ENCODE measurements around the gene ATF3.

ATF3 gene

DNA sequence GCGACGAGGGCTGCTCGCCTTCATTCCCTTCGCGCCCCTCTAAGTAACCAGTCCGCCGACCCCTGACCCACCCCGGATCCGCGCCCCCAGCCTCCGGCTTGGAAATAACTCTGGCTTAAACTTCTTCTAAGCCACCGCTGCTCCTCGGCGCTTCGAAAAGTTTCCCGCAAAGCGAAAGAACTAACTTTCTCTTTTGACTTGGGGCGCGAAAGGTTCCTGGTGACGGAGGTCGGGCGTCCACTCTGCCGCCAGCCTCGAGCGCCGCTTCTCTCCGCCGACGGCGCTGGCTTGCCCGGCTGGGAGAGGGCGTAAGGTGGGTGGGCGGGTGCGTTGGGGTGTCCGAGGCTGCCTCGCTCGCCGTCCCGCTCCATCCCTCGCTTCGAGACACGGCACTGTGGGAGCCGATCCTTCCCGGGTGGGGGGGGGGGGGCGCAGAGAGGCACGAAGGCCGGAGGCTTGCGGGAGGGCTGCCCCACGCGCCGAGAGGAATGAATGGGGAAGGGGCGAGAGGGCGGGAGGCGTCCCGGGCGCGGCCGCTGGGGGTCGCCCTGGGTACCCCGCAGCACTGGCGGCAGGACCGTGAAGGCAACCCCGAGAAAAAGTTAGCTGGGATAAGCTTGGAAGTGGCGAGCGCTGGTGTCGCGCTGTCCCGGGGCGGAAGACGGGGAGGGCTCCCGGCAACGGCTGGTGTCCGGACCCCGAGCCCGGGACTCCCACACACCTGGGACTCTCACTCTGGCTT is 569 bp downstream of the ATF3 start:
- H3K27ac Mint-ChIP-seq: peak overlapping the region; percentile 95
- H3K9me3 Mint-ChIP-seq: no peaks in the 10 kb centered on the region
- peaks cover 4 to 5% of the 10 kb centered on the region in 2 donors for H3K36me3 Mint-ChIP-seq
- H3K27me3 Mint-ChIP-seq: peaks cover 48 to 61% of the 10 kb centered on the region in 2 donors
- peak; percentile 31 to 43 for ATAC-seq (replicated peaks)
- peak; percentile 48 for DNase-seq
- H3K4me3 Mint-ChIP-seq: peak overlapping the region; percentile 87 to 93
- H3K4me1 Mint-ChIP-seq: peaks cover 19 to 39% of the 10 kb centered on the region in 2 donors

DNA sequence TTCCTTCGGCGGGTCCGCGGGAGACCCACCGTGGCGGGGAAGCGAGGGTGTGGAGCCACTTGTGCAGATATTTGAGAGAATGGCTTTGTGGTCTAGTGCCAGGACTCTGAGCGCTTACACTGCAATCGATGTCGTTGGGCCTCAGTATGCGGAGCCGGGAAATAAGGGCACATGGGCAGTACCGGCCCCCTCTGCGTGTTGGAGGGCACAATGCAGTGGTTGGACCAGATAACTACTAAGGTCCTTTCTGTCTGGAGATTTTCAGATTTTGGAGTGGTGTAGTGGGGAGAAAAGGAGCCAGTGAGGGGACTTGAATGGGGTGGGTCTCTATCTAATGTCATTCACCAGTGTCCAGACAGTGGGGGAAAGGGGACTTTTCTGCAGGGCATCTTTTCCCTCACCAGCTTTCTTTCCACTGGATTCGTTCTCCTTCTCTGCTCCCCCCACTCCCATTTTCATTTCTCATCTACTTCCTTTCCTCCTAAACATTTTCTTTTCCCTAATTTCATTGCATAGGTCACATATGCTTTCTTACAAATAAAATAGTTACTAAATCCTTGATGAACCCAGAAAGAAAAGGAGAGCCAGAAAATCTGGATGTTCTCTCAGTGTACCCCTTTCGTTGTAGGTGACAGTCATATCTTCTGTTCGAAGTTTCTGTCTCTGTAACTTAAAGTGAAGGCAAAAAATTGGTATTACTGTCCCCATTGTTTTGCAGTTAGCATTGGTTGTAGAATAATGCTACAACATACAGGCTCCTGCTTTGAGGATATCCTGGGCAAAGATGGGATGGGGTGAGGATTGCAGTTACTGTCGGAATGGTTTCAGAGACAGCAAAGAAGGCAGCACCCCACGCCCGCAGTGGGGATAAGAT is 1.4 kb downstream of the ATF3 start:
- H3K27ac Mint-ChIP-seq: peak overlapping the region; percentile 89
- peak overlapping the region; percentile 87 to 93 for H3K4me3 Mint-ChIP-seq
- peaks cover 40 to 53% of the 10 kb centered on the region in 2 donors for H3K27me3 Mint-ChIP-seq
- no peak for DNase-seq
- ATAC-seq (replicated peaks): no peak
- H3K4me1 Mint-ChIP-seq: peaks cover 23 to 47% of the 10 kb centered on the region in 2 donors
- peaks cover 4 to 9% of the 10 kb centered on the region in 2 donors for H3K36me3 Mint-ChIP-seq
- no peaks in the 10 kb centered on the region for H3K9me3 Mint-ChIP-seq

DNA sequence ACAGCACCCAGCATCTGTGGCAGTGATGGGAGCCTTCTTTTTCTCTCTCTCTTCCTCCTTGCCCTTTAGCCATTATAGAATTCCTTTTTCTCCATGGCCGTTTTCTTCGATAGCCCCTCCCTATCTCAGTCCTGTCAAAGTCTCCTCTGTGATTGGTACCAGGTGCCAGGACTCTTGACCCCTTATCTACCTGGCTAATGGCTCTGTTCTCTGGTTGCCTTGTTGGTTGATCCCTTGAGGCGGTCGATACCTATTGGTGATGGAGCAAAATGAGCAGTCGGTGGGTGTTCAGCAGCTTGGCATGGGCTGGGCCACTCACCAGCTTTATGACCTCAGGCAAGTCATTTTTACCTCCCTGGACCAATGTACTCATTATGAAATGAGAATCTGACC is 2.0 kb downstream of the ATF3 start:
- peak overlapping the region; percentile 56 to 93 for H3K4me3 Mint-ChIP-seq
- no peaks in the 10 kb centered on the region for H3K9me3 Mint-ChIP-seq
- peaks cover 23 to 49% of the 10 kb centered on the region in 2 donors for H3K4me1 Mint-ChIP-seq
- peaks cover 35 to 47% of the 10 kb centered on the region in 2 donors for H3K27me3 Mint-ChIP-seq
- peaks cover 9 to 14% of the 10 kb centered on the region in 2 donors for H3K36me3 Mint-ChIP-seq
- no peak overlapping the region for H3K27ac Mint-ChIP-seq
- DNase-seq: no peak
- ATAC-seq (replicated peaks): no peak

DNA sequence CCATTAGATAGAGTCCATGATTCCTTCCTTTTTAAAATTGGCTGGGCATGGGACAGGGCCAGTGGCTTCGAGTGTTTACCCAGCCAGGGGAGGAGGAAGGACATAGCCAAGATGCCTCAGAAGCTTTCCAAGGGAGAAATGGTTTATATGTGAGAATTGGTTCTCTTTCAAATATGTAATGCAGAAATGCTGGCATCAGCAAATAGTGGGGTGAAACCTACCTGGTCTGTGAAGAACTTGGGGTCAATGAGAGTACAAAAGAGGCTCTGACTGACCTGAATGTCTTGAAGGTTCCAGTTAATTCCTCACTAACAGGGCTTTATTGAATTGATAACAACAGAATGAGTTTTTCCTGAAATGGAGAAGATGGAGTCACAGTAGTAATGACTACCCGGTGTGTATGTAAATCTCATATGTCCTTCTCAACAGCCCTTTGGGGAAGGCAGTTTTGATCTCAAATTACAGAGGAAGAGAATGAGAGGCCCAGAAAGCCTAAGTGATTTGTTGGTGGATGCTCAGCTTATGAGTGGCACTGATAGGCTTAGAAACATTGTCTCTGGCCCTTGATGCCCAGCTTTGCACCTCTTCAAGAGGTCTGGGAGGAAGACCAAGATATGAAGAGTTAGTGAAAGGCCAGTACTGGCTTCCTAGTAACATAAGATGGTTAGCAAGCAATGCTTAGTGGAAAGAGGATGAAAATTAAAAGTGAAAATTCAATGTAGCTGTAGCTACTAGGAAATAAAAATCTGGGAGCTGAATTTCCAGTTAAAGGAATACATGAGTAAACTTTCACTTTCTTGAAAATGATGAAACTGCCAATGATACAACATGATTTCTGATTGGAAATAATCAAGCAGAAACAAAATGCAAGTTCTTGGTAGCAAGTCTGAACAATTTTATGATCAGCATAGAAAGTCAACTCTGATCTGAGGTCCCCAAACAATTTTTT is 2.7 kb downstream of the ATF3 start:
- H3K9me3 Mint-ChIP-seq: no peaks in the 10 kb centered on the region
- peaks cover 15 to 20% of the 10 kb centered on the region in 2 donors for H3K36me3 Mint-ChIP-seq
- H3K27me3 Mint-ChIP-seq: peaks cover 29 to 40% of the 10 kb centered on the region in 2 donors
- peaks cover 23 to 49% of the 10 kb centered on the region in 2 donors for H3K4me1 Mint-ChIP-seq
- ATAC-seq (replicated peaks) (no peak), DNase-seq (no peak)
- no peak overlapping the region for H3K27ac Mint-ChIP-seq
- H3K4me3 Mint-ChIP-seq: no peak overlapping the region

DNA sequence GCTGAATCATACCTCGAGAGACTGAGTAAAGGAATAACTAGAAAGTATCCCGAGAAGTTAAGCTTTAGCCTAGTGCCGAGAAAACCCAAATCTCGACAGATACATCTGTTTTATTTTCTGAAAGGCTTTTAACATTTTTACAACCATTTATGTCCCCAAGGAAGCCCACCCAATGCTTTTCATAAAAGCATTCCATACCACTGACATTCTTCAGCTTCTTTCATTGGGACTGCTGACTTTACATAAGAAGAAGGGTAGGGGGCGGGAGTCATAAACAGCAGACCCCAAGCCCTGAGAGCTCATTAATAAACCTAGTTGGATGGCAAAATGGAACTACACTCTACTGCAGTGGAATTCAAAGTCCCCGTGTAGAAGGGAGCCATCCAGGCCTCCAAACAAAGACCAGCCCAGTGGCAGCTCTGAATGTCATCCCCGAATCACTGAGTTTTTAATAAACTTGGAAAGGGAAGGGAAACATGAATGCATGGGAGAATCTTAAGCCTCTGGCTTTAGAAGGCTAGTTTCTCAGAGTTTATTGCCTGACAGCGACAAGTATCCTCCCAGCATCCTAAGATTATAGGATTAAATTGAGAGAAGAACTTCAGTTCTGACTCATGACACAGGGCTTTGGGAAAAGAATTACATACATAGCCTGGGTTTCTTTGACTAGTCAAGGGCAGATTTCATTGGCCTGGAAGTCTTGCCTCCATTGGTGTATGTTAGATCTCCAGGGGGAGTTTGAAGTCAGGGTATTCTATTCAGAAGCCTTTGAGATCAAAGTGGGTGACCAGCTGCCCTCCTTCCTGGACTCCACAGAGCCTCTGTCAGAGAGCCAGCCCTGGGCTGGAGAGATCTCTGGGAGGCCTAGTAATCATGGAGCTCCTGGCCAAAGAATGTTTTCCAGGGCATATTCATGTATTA is 3.7 kb downstream of the ATF3 start:
- ATAC-seq (replicated peaks): no peak
- no peak for DNase-seq
- no peak overlapping the region for H3K27ac Mint-ChIP-seq
- no peak overlapping the region for H3K4me3 Mint-ChIP-seq
- H3K4me1 Mint-ChIP-seq: peaks cover 20 to 40% of the 10 kb centered on the region in 2 donors
- no peaks in the 10 kb centered on the region for H3K9me3 Mint-ChIP-seq
- H3K36me3 Mint-ChIP-seq: peaks cover 24 to 30% of the 10 kb centered on the region in 2 donors
- H3K27me3 Mint-ChIP-seq: peaks cover 25 to 29% of the 10 kb centered on the region in 2 donors

DNA sequence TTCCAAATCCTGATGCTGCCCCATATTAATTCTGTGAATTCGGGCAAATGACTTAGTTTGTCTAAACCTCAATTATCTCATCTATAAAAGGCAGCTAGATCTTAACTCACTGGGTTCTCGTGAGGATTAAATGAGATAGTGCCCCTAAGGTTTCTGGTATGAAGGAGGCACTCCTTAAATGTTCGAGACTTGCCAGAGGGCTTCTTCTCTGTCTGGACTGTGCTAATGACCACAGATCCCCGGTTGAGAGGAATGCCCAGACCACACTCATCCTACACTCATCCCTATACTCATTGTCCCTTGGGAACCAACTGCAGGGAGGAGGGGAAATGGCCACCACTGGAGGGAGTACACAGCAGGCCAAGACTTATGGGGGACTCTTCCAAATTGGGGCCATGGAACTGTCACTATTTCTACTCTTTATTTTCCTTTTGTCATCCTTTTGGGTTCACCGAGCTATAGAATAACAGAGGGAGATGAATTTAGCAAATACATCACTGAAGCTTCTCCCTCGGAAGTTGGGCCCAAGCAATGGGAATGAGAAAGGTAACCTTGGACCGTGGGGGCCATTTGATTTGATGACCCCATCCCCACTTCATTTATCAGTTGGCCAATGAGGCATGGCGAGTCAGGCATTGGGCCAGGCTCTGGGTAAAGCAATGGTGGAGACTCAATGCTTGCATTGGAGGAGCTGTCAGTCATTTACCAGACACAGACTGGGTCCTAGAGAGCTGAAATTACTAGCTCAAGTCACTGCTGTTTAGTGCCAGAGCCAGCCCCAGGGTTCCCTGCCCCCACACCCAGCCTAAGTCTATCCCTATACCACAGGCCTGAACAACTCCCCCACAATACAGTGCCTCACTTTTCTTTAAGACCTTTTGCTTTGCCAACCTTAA is 5.1 kb downstream of the ATF3 start:
- Mint-ChIP-seq H3K4me1 (peaks cover 20 to 33% of the 10 kb centered on the region in 2 donors), H3K9me3 (no peaks in the 10 kb centered on the region), H3K27ac (no peak overlapping the region), H3K36me3 (peaks cover 30 to 40% of the 10 kb centered on the region in 2 donors), H3K4me3 (no peak overlapping the region), H3K27me3 (peaks cover 20 to 22% of the 10 kb centered on the region in 2 donors)
- DNase-seq (no peak), ATAC-seq (replicated peaks) (no peak)

DNA sequence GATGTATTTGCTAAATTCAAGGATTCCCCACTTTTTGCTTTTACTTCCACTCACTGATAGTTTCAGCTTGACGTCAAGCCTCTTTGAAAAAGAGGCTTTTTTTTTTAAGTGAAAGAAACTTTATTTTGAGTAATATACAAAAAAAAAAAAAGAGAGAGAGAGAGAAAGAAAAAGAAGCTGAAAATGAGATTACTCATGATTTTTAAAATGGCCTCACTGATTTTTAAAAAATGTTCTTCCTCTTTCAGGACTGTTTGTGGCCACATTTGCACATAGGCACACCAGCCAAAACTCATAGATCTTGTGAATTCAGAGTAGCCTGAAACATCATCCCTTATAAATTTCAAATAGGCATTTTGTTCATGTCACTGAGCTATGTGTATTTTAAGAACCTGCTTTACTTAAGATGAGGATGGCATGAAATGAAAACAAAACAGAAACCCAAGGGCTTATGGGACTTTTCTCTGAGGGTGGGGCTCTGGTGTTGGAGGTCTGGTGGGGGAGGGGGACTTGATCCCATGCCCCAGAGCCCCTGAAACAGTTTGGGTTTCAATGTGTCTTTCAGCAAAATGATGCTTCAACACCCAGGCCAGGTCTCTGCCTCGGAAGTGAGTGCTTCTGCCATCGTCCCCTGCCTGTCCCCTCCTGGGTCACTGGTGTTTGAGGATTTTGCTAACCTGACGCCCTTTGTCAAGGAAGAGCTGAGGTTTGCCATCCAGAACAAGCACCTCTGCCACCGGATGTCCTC is 6.1 kb downstream of the ATF3 start:
- Mint-ChIP-seq H3K4me3 (no peak overlapping the region), H3K9me3 (no peaks in the 10 kb centered on the region), H3K27me3 (peaks cover 18 to 20% of the 10 kb centered on the region in 2 donors), H3K27ac (peak overlapping the region; percentile 11), H3K36me3 (peaks cover 36 to 46% of the 10 kb centered on the region in 2 donors), H3K4me1 (peaks cover 19 to 31% of the 10 kb centered on the region in 2 donors)
- ATAC-seq (replicated peaks) (no peak), DNase-seq (no peak)

DNA sequence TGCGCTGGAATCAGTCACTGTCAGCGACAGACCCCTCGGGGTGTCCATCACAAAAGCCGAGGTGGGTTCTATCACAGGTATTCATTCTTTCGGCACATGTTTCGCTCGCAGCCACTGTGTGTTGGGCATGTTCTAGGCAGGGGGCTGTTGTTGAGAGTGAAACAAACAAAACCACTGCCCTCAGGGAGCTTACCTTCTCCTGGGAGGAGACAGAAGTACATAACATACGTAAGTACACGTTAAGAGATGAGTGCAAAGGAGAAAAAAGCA is 6.6 kb downstream of the ATF3 start:
- H3K4me1 Mint-ChIP-seq: peaks cover 15 to 26% of the 10 kb centered on the region in 2 donors
- no peak overlapping the region for H3K27ac Mint-ChIP-seq
- peaks cover 40 to 50% of the 10 kb centered on the region in 2 donors for H3K36me3 Mint-ChIP-seq
- H3K27me3 Mint-ChIP-seq: peaks cover 13 to 15% of the 10 kb centered on the region in 2 donors
- H3K4me3 Mint-ChIP-seq: no peak overlapping the region
- DNase-seq: no peak
- ATAC-seq (replicated peaks): no peak
- no peaks in the 10 kb centered on the region for H3K9me3 Mint-ChIP-seq

GRCh38 chr1:212618466-212619210 is 10.1 kb downstream of the ATF3 start:
- H3K36me3 Mint-ChIP-seq: peaks cover 41 to 46% of the 10 kb centered on the region in 2 donors

DNA sequence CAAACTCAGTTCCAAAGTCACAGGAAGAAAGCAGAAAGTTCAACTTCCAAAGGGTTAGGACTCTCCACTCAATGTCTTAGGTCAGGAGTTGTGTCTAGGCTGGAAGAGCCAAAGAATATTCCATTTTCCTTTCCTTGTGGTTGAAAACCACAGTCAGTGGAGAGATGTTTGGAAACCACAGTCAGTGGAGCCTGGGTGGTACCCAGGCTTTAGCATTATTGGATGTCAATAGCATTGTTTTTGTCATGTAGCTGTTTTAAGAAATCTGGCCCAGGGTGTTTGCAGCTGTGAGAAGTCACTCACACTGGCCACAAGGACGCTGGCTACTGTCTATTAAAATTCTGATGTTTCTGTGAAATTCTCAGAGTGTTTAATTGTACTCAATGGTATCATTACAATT is 11.7 kb downstream of the ATF3 start:
- H3K36me3 Mint-ChIP-seq: peaks cover 37 to 38% of the 10 kb centered on the region in 2 donors
- DNase-seq: no peak
- H3K27me3 Mint-ChIP-seq: peaks cover 11 to 20% of the 10 kb centered on the region in 2 donors
- ATAC-seq (replicated peaks): no peak
- H3K4me1 Mint-ChIP-seq: peaks cover 0 to 2% of the 10 kb centered on the region in 2 donors
- H3K4me3 Mint-ChIP-seq: no peak overlapping the region
- H3K27ac Mint-ChIP-seq: no peak overlapping the region
- H3K9me3 Mint-ChIP-seq: no peaks in the 10 kb centered on the region

More at GRCh38 chr1:212618466-212619210, 10.1 kb downstream of the ATF3 start:
- ATAC-seq (replicated peaks) (no peak), DNase-seq (no peak)
- no peak overlapping the region for H3K27ac Mint-ChIP-seq
- H3K9me3 Mint-ChIP-seq: no peaks in the 10 kb centered on the region
- peaks cover 0 to 6% of the 10 kb centered on the region in 2 donors for H3K27me3 Mint-ChIP-seq
- no peak overlapping the region for H3K4me3 Mint-ChIP-seq
- H3K4me1 Mint-ChIP-seq: peaks cover 9 to 15% of the 10 kb centered on the region in 2 donors

Data from stimulated activated naive B cell treated with anti-CD40 and anti-IgM and Interleukin-4, amounts not matched to agents 10 μg/mL and 1 μg/mL and 100 μg/mL, for 72 hours (primary cell).